CD4-positive, CD25-positive, alpha-beta regulatory T cell (primary cell): ENCODE results near the gene PAXIP1. TPM values are rescaled to one million over a fixed set of nuclear protein-coding genes. Genes with fewer than 3 reads are reported as not detected.

ENCODE experiments used
- ATAC-seq, 2 donors: fragments of 150-1000 bp; cut with Tn5 transposase; one replicate each; pipeline ENCODE4 v1.10.0; 2021; ENCODE audit warnings: low read depth in 2 of 2, moderate number of reproducible peaks in 2 of 2, moderate library complexity in 1 of 2
- DNase-seq, 3 donors: peaks; one replicate each; pipeline versions ENCODE4 v3.0.0 to v3.0.0-alpha.2; 2012 to 2022; ENCODE audit warnings: mixed read lengths in 1 of 3
- H3K27ac ChIP-seq: one replicate; pipeline ENCODE4 v1.7.0; 2013; ENCODE audit warnings: mild to moderate bottlenecking, low read length; ENCODE audit not compliant: insufficient read depth, poor library complexity, severe bottlenecking
- H3K27me3 ChIP-seq: one replicate; pipeline ENCODE4 v1.7.0; 2013; ENCODE audit warnings: low read length; ENCODE audit not compliant: control insufficient read depth, insufficient read depth
- H3K36me3 ChIP-seq: one replicate; pipeline ENCODE4 v1.7.0; 2013; ENCODE audit warnings: mild to moderate bottlenecking, low read length, moderate library complexity; ENCODE audit not compliant: control insufficient read depth, insufficient read depth
- H3K4me1 ChIP-seq: 2 replicates; pipeline ENCODE4 v1.7.0; 2013; ENCODE audit warnings: mild to moderate bottlenecking, low read length; ENCODE audit not compliant: insufficient read depth, control insufficient read depth, poor library complexity, severe bottlenecking
- H3K4me3 ChIP-seq: one replicate; pipeline ENCODE4 v1.7.0; 2013; ENCODE audit warnings: low read depth, mild to moderate bottlenecking, low read length, moderate library complexity
- H3K9me3 ChIP-seq, 2 experiments: 1 replicate in 1 of 2; 2 replicates in 1 of 2; pipeline ENCODE4 v1.7.0; 2013; ENCODE audit warnings: low read length in 2 of 2, mild to moderate bottlenecking in 1 of 2, moderate library complexity in 1 of 2; ENCODE audit not compliant: control insufficient read depth in 2 of 2
- H3K27ac Mint-ChIP-seq, 3 donors: one replicate each; pipeline ENCODE4 v1.8.0; 2020 to 2022; ENCODE audit warnings: mild to moderate bottlenecking in 3 of 3, mixed read lengths in 3 of 3, moderate library complexity in 2 of 3
- H3K27me3 Mint-ChIP-seq: one replicate; pipeline ENCODE4 v1.8.0; 2022; ENCODE audit warnings: mild to moderate bottlenecking, mixed read lengths
- H3K36me3 Mint-ChIP-seq: one replicate; pipeline ENCODE4 v1.8.0; 2020; ENCODE audit warnings: mixed read lengths
- H3K4me1 Mint-ChIP-seq, 4 donors: one replicate each; pipeline ENCODE4 v1.8.0; 2020 to 2022; ENCODE audit warnings: mixed read lengths in 4 of 4, mild to moderate bottlenecking in 1 of 4
- H3K4me3 Mint-ChIP-seq, 4 donors: one replicate each; pipeline ENCODE4 v1.8.0; 2020 to 2022; ENCODE audit warnings: mild to moderate bottlenecking in 4 of 4, mixed read lengths in 4 of 4, moderate library complexity in 3 of 4
- H3K9me3 Mint-ChIP-seq, 7 donors: one replicate each; pipeline ENCODE4 v1.8.0; 2020 to 2022; ENCODE audit warnings: mixed read lengths in 7 of 7, mild to moderate bottlenecking in 3 of 7, moderate library complexity in 2 of 7
- polyA plus RNA-seq, 4 donors: library from polyadenylated mRNA; unstranded; fragments of 300-500 nt; fragmentation: Illumina TruSeq; gene quantifications; one replicate each; pipeline ENCODE4 v1.2.3, GENCODE V29; 2021
- total RNA-seq: library from RNA; stranded (reverse); gene quantifications from one replicate; pipeline ENCODE4 v1.2.3, GENCODE V29; 2022

Gene PAXIP1
- total and polyA plus RNA-seq, 5 donors from 2014 or later, result 0.88 to 15.1 (median 2.2) TPM

DNA sequence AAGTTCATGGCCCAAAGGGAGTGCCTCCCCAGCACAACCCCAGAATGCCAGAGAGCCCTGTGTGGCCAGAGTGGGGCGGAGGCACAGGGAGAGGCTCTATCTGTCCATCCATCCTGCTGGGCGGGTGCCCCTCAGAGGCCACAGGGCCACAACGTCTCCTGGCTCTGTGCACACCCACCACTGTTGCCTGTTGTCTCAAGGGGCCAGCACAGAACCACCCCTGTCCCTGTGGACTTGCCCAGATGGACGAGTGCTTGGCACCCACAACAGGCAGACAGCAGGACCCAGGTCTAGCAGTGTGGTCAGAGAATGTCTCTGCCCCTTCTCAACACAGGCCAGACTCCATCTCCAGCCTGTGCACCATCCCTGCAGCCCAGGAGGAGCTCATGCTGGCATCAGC, 92.8 kb downstream of the PAXIP1 start:
- ATAC-seq (no peak), DNase-seq (no peak)
- no peak overlapping the region for H3K27ac ChIP-seq
- H3K4me1 Mint-ChIP-seq, result peaks cover 0 to 5% (median 4%) of the 10 kb centered on the region in 4 donors
- no peak overlapping the region for H3K4me3 ChIP-seq
- peaks cover 0 to 4% (median 0%) of the 10 kb centered on the region in 7 donors for H3K9me3 Mint-ChIP-seq
- no peak overlapping the region for H3K4me3 Mint-ChIP-seq
- peaks cover 13% of the 10 kb centered on the region for H3K27me3 Mint-ChIP-seq
- H3K4me1 ChIP-seq, result peaks cover 9% of the 10 kb centered on the region
- no peaks in the 10 kb centered on the region for H3K27me3 ChIP-seq
- H3K27ac Mint-ChIP-seq, result no peak overlapping the region
- H3K36me3 ChIP-seq, result no peaks in the 10 kb centered on the region
- H3K9me3 ChIP-seq, result peaks cover 0 to 3% of the 10 kb centered on the region in 2 experiments
- peaks cover 5% of the 10 kb centered on the region for H3K36me3 Mint-ChIP-seq

DNA sequence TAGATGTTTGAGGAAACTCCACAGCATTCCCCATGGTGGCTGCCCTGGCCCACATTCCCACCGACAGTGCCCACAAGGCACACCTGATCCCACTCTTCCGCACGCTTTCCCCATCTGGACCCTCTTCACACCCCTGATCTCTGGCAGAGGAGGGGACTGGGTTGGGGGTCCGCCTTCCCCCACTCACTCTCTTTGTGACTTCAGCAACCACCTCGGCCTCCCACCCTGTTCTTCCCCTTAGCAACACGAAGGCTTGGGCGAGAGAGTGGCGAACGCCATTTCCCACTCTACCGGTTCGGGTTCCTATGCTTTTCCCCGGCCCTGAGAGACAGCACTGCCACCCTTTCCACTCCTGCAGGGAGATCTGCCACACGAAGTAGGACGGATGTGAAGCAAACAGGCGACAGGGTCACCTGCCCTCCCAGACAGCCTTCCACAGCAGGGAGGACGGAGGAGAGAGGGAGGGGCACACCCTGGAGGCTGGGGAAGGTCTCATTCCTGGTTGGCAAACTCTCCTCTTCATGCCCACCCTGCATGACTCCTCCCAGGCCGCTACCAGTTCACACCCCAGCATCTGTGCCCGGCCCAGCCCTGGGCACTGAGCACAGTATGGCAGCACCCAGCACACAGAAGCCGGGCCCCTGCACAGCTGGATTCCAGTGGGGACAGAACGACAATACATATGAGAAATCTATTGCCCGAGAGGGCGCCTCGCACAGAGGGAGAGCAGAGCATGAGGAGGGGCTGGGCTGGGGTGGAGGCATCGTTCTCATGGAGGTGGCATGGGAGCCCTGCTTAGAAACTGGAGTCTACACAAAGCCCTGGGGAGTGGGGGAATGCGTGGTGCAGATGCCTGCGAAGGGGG, 93.5 kb downstream of the PAXIP1 start:
- peaks cover 0 to 3% of the 10 kb centered on the region in 2 experiments for H3K9me3 ChIP-seq
- no peak overlapping the region for H3K27ac Mint-ChIP-seq
- peaks cover 7% of the 10 kb centered on the region for H3K4me1 ChIP-seq
- H3K36me3 Mint-ChIP-seq, result peaks cover 5% of the 10 kb centered on the region
- H3K27ac ChIP-seq, result no peak overlapping the region
- DNase-seq, result no peak
- H3K36me3 ChIP-seq, result no peaks in the 10 kb centered on the region
- peaks cover 13% of the 10 kb centered on the region for H3K27me3 Mint-ChIP-seq
- peaks cover 0 to 5% (median 4%) of the 10 kb centered on the region in 4 donors for H3K4me1 Mint-ChIP-seq
- H3K4me3 ChIP-seq, result no peak overlapping the region
- no peaks in the 10 kb centered on the region for H3K27me3 ChIP-seq
- H3K4me3 Mint-ChIP-seq, result peak overlapping the region in 1 of 4 donors; percentile 21
- peaks cover 0 to 4% (median 0%) of the 10 kb centered on the region in 7 donors for H3K9me3 Mint-ChIP-seq
- ATAC-seq, result no peak

DNA sequence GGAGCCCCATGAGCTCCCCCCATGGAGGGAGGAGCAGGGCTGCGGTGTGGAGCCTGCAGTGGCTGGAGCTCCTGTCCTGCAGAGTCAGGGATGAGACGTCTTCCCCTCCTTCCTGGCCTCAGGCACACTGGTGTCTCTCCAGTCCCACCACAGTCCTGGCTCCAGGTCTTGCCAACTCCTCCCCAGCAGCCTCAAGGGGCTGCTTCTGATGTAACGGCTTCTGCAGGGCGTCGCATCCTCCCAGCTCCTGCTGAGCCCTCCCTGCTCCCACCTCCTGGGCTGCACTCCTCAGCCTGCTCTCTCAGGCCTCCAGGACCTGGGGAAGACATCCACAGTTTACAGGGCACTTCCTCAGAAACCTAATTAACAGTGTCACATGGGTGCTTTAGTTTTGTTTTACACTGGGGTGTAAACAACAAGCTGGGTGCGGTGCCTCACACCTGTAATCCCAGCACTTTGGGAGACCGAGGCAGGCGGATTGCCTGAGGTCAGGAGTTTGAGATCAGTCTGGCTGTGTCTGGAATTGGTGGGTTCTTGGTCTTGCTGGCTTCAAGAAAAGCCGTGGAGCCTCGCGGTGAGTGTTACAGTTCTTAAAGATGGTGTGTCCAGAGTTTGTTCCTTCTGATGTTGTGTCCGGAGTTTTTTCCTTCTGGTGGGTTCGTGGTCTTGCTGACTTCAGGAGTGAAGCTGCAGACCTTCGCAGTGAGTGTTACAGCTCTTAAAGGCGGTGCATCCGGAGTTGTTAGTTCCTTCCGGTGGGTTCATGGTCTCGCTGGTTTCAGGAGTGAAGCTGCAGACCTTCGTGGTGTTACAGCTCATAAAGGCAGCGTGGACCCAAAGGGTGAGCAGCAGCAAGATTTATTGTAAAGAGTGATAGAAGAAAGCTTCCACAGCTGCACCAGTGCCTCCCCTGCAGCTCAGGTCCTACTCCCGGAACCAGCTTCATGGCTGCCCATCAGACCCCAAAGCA, 95.0 kb downstream of the PAXIP1 start:
- H3K4me1 ChIP-seq, result no peaks in the 10 kb centered on the region
- no peaks in the 10 kb centered on the region for H3K36me3 ChIP-seq
- peaks cover 5% of the 10 kb centered on the region for H3K36me3 Mint-ChIP-seq
- H3K27ac ChIP-seq, result no peak overlapping the region
- H3K27me3 ChIP-seq, result no peaks in the 10 kb centered on the region
- H3K27ac Mint-ChIP-seq, result peak overlapping the region in 1 of 3 donors; percentile 67
- H3K9me3 ChIP-seq, result peaks cover 0 to 3% of the 10 kb centered on the region in 2 experiments
- H3K27me3 Mint-ChIP-seq, result peaks cover 7% of the 10 kb centered on the region
- no peak for ATAC-seq
- peak overlapping the region in 1 of 4 donors; percentile 49 for H3K4me3 Mint-ChIP-seq
- H3K9me3 Mint-ChIP-seq, result peaks cover 0 to 4% (median 0%) of the 10 kb centered on the region in 7 donors
- H3K4me1 Mint-ChIP-seq, result peaks cover 0 to 2% (median 0%) of the 10 kb centered on the region in 4 donors
- H3K4me3 ChIP-seq, result no peak overlapping the region
- no peak for DNase-seq

DNA sequence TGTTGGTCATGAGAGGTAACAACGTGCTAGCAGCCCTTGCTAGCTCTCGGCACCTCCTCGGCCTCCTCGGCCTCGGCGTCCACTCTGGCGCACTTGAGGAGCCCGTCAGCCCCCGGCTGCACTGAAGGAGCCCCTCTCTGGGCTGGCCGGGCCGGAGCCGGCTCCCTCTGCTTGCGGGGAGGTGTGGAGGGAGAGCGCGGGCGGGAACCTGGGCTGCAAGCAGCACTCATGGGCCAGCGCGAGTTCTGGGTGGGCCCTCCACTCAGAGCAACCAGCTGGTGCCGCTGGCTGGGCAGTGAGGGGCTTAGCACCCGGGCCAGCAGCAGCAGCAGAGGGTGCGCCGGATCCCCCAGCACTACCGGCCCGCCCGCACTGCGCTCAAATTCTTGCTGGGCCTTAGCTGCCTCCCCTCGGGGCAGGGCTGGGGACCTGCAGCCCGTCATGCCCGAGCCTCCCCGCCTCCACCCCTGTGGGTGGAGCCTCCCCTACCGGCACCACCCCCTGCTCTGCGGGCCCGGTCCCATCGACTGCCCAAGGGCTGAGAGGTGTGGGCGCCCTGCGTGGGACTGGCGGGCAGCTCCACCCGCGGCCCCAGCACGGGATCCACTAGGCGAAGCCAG, 96.1 kb downstream of the PAXIP1 start:
- H3K9me3 Mint-ChIP-seq, result peaks cover 0 to 4% (median 0%) of the 10 kb centered on the region in 7 donors
- peaks cover 5% of the 10 kb centered on the region for H3K36me3 Mint-ChIP-seq
- Histone ChIP-seq H3K9me3 (peaks cover 0 to 3% of the 10 kb centered on the region in 2 experiments), H3K4me3 (no peak overlapping the region), H3K27me3 (no peaks in the 10 kb centered on the region), H3K27ac (no peak overlapping the region), H3K36me3 (no peaks in the 10 kb centered on the region), H3K4me1 (no peaks in the 10 kb centered on the region)
- peaks cover 7% of the 10 kb centered on the region for H3K27me3 Mint-ChIP-seq
- no peak overlapping the region for H3K27ac Mint-ChIP-seq
- H3K4me1 Mint-ChIP-seq, result peaks cover 0 to 2% (median 0%) of the 10 kb centered on the region in 4 donors
- ATAC-seq, result no peak
- H3K4me3 Mint-ChIP-seq, result no peak overlapping the region
- DNase-seq, result no peak

DNA sequence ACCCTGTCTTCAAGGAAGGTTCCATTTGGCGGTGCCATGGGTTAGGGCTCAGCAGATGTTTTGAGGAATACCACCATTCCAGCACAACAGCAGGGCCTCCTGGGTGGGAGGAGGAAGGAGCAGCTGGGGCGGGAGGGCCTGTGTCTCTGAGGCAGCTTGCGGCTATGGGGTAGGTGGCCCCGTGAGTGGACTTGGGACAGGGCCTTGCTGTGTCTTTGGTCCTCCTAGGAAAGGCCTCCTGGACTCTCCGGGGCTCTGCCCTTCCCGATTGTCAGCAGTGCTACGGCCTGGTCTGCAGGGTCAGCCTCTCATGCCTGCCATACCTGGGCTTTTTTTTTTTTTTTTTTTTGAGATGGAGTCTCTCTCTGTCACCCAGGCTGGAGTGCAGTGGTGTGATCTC, 96.7 kb downstream of the PAXIP1 start:
- Histone ChIP-seq H3K27ac (no peak overlapping the region), H3K36me3 (no peaks in the 10 kb centered on the region), H3K4me1 (no peaks in the 10 kb centered on the region), H3K27me3 (no peaks in the 10 kb centered on the region), H3K9me3 (peaks cover 0 to 3% of the 10 kb centered on the region in 2 experiments), H3K4me3 (no peak overlapping the region)
- H3K27me3 Mint-ChIP-seq, result peaks cover 4% of the 10 kb centered on the region
- H3K4me3 Mint-ChIP-seq, result no peak overlapping the region
- ATAC-seq (no peak), DNase-seq (no peak)
- no peak overlapping the region for H3K27ac Mint-ChIP-seq
- peaks cover 0 to 3% (median 0%) of the 10 kb centered on the region in 7 donors for H3K9me3 Mint-ChIP-seq
- H3K36me3 Mint-ChIP-seq, result peaks cover 5% of the 10 kb centered on the region
- peaks cover 0 to 2% (median 0%) of the 10 kb centered on the region in 4 donors for H3K4me1 Mint-ChIP-seq

DNA sequence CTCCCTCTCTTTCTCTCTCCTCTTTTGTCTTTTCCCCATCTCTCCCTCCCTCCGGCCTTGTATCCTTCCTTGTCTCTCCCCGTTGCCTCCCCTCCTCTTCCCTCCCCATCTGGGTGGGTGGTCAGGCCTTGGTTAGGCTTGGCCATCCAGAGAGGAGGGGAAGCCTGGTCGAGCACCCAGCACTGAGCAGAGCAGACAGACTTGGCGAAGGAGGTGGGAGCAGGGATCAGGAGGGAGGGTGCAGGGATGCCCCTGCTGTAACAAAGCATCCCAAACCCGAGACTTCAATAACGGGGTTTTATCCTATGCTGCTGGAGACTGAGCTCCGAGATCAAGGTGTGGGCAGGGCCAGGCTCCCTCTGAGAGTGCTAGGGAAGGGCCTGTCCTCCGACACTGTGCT, 97.3 kb downstream of the PAXIP1 start:
- Mint-ChIP-seq H3K9me3 (peaks cover 0 to 3% (median 0%) of the 10 kb centered on the region in 7 donors), H3K36me3 (peaks cover 1% of the 10 kb centered on the region), H3K4me1 (peaks cover 0 to 2% (median 0%) of the 10 kb centered on the region in 4 donors)

DNA sequence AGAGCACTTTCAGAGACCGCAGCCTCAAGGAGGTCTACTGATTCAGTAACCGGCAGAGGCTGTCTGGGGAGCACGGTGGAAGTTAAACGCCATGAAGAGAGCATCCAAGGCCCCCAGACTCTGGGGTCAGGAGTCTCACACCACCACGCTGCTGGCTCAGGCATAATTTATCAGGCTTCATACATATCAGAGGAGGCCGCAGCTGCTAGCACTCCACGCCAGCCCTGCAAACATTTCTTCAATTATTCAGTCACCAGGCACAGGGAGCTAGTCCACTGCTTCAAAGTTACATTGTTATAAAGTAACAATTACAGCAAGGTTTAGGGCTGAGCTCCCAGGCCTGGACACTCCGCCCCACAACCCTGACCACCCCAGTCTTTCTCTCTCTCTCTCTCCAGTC, 97.8 kb downstream of the PAXIP1 start:
- H3K36me3 ChIP-seq, result no peaks in the 10 kb centered on the region
- Mint-ChIP-seq H3K36me3 (no peaks in the 10 kb centered on the region), H3K27ac (no peak overlapping the region), H3K9me3 (peaks cover 0 to 3% (median 0%) of the 10 kb centered on the region in 7 donors), H3K27me3 (peaks cover 12% of the 10 kb centered on the region), H3K4me3 (no peak overlapping the region), H3K4me1 (peaks cover 0 to 2% (median 0%) of the 10 kb centered on the region in 4 donors)
- H3K4me3 ChIP-seq, result no peak overlapping the region
- H3K27me3 ChIP-seq, result no peaks in the 10 kb centered on the region
- H3K27ac ChIP-seq, result no peak overlapping the region
- H3K9me3 ChIP-seq, result no peaks in the 10 kb centered on the region
- no peaks in the 10 kb centered on the region for H3K4me1 ChIP-seq
- DNase-seq (no peak), ATAC-seq (no peak)

More for the DNA sequence above, 97.3 kb downstream of the PAXIP1 start:
- H3K36me3 ChIP-seq, result no peaks in the 10 kb centered on the region
- H3K9me3 ChIP-seq, result no peaks in the 10 kb centered on the region
- no peaks in the 10 kb centered on the region for H3K27me3 ChIP-seq
- no peak for DNase-seq
- no peaks in the 10 kb centered on the region for H3K4me1 ChIP-seq
- no peak for ATAC-seq
- H3K27ac ChIP-seq, result no peak overlapping the region
- H3K4me3 Mint-ChIP-seq, result no peak overlapping the region
- H3K27ac Mint-ChIP-seq, result no peak overlapping the region
- H3K27me3 Mint-ChIP-seq, result peaks cover 8% of the 10 kb centered on the region
- no peak overlapping the region for H3K4me3 ChIP-seq
